PC-9 (cell line): ENCODE results near the gene LY6G6D.

Experiments used
- EZH2 ChIP-seq: fragments of 200-600 bp; sonication (generic); IDR thresholded peaks from 2 replicates; pipeline ENCODE4 v1.8.0; 2017; ENCODE audit warnings: antibody characterized with exemption, low read depth
- TF ChIP-seq, protein P1 (sequence below): fragments of 200-600 bp; sonication (generic); conservative IDR thresholded peaks from 2 replicates; pipeline ENCODE4 v1.6.1; 2017; ENCODE audit warnings: mixed run types, antibody characterized with exemption, mild to moderate bottlenecking, moderate library complexity

DNA sequence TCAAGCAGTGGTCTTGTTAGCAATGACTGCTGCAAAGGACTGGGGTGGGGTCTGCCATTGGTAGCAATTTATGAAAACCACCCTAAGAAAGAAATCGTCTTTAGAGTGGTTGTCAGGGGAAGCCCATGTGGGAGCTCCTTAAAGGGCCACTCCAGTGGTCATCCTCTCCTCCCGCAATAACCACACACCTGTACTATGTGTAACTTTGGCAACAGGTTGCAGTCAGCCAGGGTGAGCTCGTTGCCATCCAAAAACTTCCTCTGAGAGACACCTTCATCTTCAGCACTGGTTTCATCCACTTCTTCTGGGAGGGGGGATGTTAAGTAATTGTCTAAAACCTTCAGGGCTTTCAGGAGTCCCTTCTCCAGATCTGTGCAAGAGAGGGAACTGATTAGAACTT is 16.9 kb downstream of the LY6G6D start:
- no peak for TF ChIP-seq EZH2
- TF ChIP-seq, protein P1, sequence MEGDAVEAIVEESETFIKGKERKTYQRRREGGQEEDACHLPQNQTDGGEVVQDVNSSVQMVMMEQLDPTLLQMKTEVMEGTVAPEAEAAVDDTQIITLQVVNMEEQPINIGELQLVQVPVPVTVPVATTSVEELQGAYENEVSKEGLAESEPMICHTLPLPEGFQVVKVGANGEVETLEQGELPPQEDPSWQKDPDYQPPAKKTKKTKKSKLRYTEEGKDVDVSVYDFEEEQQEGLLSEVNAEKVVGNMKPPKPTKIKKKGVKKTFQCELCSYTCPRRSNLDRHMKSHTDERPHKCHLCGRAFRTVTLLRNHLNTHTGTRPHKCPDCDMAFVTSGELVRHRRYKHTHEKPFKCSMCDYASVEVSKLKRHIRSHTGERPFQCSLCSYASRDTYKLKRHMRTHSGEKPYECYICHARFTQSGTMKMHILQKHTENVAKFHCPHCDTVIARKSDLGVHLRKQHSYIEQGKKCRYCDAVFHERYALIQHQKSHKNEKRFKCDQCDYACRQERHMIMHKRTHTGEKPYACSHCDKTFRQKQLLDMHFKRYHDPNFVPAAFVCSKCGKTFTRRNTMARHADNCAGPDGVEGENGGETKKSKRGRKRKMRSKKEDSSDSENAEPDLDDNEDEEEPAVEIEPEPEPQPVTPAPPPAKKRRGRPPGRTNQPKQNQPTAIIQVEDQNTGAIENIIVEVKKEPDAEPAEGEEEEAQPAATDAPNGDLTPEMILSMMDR = no peak
